HEK293 (cell line): ENCODE data around the gene HMX2.

Experiments
- CTCF ChIA-PET: fragments of 350-600 bp; formaldehyde crosslinking; extraction: SDS; loops from one replicate; lab custom pipeline; 2021; ENCODE audit warnings: antibody characterized with exemption; lab: Yijun Ruan, JAX
- POLR2A ChIA-PET: fragments of 300-600 bp; formaldehyde crosslinking; extraction: SDS; loops from one replicate; lab custom pipeline; 2020; ENCODE audit warnings: antibody characterized with exemption, inconsistent platforms; lab: Yijun Ruan, JAX
- H3K27ac ChIP-seq: fragments of 200-500 bp; sonication (Bioruptor generic); 2 replicates; pipeline ENCODE4 v1.5.1; 2014; ENCODE audit warnings: low read depth, low read length, control low read depth, inconsistent platforms; ENCODE audit errors: extremely low read depth
- H3K36me3 ChIP-seq, 2 experiments: fragments of 200-500 bp in 1 of 2; sonication (Bioruptor generic) in 1 of 2; 1 replicate in 1 of 2; 2 replicates in 1 of 2; pipeline ENCODE4 v1.5.1; 2014 to 2017; ENCODE audit warnings: inconsistent platforms in 2 of 2, low read length in 2 of 2; ENCODE audit not compliant: control insufficient read depth in 2 of 2, insufficient read depth in 1 of 2
- H3K4me1 ChIP-seq: fragments of 200-500 bp; sonication (Bioruptor generic); 2 replicates; pipeline ENCODE4 v1.5.1; 2014; ENCODE audit warnings: mild to moderate bottlenecking, low read length, inconsistent platforms; ENCODE audit not compliant: control insufficient read depth, insufficient read depth
- H3K4me3 ChIP-seq: 2 replicates; pipeline ENCODE4 v1.5.1; 2011; ENCODE audit warnings: low read depth, mild to moderate bottlenecking, control low read depth, low read length, moderate library complexity
- H3K9me3 ChIP-seq: fragments of 200-500 bp; sonication (Bioruptor generic); 2 replicates; pipeline ENCODE4 v1.5.1; 2014; ENCODE audit warnings: low read depth, low read length, inconsistent platforms; ENCODE audit not compliant: control insufficient read depth, insufficient read depth
- GLI2 ChIP-seq: fragments of 450-650 bp; formaldehyde crosslinking; IDR thresholded peaks from 2 replicates; pipeline ENCODE4; 2017; ENCODE audit warnings: missing biosample characterization, missing genetic modification characterization, low read depth, borderline replicate concordance
- HOXD13 ChIP-seq: sonication (generic); formaldehyde crosslinking; IDR thresholded peaks from 2 replicates; pipeline ENCODE4 v1.8.0; 2022; ENCODE audit warnings: missing genetic modification reagents, borderline replicate concordance
- KLF1 ChIP-seq: fragments of 450-650 bp; formaldehyde crosslinking; IDR thresholded peaks from 2 replicates; pipeline ENCODE4 v1.5.1; 2016; ENCODE audit warnings: missing biosample characterization, missing genetic modification characterization
- KLF17 ChIP-seq: fragments of 450-650 bp; formaldehyde crosslinking; IDR thresholded peaks from 2 replicates; pipeline ENCODE4 v1.5.1; 2016; ENCODE audit warnings: missing biosample characterization, missing genetic modification characterization
- REST ChIP-seq: fragments of 450-650 bp; formaldehyde crosslinking; IDR thresholded peaks from 2 replicates; pipeline ENCODE4 v1.5.1; 2016; ENCODE audit warnings: missing biosample characterization, missing genetic modification characterization
- ZBTB21 ChIP-seq: fragments of 450-650 bp; formaldehyde crosslinking; IDR thresholded peaks from 2 replicates; pipeline ENCODE4 v1.5.1; 2017; ENCODE audit warnings: missing biosample characterization, missing genetic modification characterization
- ZNF169 ChIP-seq: fragments of 450-650 bp; formaldehyde crosslinking; IDR thresholded peaks from 2 replicates; pipeline ENCODE4 v1.5.1; 2016; ENCODE audit warnings: missing biosample characterization, missing genetic modification characterization
- ZNF2 ChIP-seq: fragments of 450-650 bp; formaldehyde crosslinking; IDR thresholded peaks from 2 replicates; pipeline ENCODE4 v1.5.1; 2016; ENCODE audit warnings: missing biosample characterization, missing genetic modification characterization
- ZNF223 ChIP-seq: fragments of 450-650 bp; formaldehyde crosslinking; IDR thresholded peaks from 2 replicates; pipeline ENCODE4 v1.5.1; 2016; ENCODE audit warnings: missing biosample characterization, missing genetic modification characterization
- ZNF335 ChIP-seq: fragments of 450-650 bp; formaldehyde crosslinking; conservative IDR thresholded peaks from 2 replicates; pipeline ENCODE4 v1.5.1; 2016; ENCODE audit warnings: missing biosample characterization, missing genetic modification characterization
- ZNF341 ChIP-seq: fragments of 450-650 bp; formaldehyde crosslinking; IDR thresholded peaks from 2 replicates; pipeline ENCODE4; 2016; ENCODE audit warnings: low read depth, missing biosample characterization, missing genetic modification characterization
- ZNF558 ChIP-seq: fragments of 450-650 bp; formaldehyde crosslinking; IDR thresholded peaks from 2 replicates; pipeline ENCODE4 v1.5.1; 2016; ENCODE audit warnings: missing biosample characterization, missing genetic modification characterization
- ZNF621 ChIP-seq: fragments of 450-650 bp; formaldehyde crosslinking; IDR thresholded peaks from 2 replicates; pipeline ENCODE4 v1.5.1; 2017; ENCODE audit warnings: missing biosample characterization, missing genetic modification characterization
- ZNF624 ChIP-seq: fragments of 450-650 bp; formaldehyde crosslinking; IDR thresholded peaks from 2 replicates; pipeline ENCODE4 v1.5.1; 2017; ENCODE audit warnings: missing biosample characterization, missing genetic modification characterization
- ZNF629 ChIP-seq: fragments of 450-650 bp; formaldehyde crosslinking; IDR thresholded peaks from 2 replicates; pipeline ENCODE4 v1.5.1; 2017; ENCODE audit warnings: missing biosample characterization, missing genetic modification characterization
- ZNF776 ChIP-seq: fragments of 450-650 bp; formaldehyde crosslinking; IDR thresholded peaks from 2 replicates; pipeline ENCODE4 v1.5.0; 2017; ENCODE audit warnings: missing biosample characterization, missing genetic modification characterization, borderline replicate concordance
- ZXDB ChIP-seq: fragments of 450-650 bp; formaldehyde crosslinking; IDR thresholded peaks from 2 replicates; pipeline ENCODE4 v1.5.1; 2016; ENCODE audit warnings: missing biosample characterization, missing genetic modification characterization
- TF ChIP-seq, protein P1 (sequence below): fragments of 450-650 bp; formaldehyde crosslinking; IDR thresholded peaks from 2 replicates; pipeline ENCODE4 v1.5.1; 2016; ENCODE audit warnings: missing biosample characterization, missing genetic modification characterization
- TF ChIP-seq, protein P2 (sequence below): fragments of 450-650 bp; formaldehyde crosslinking; optimal IDR thresholded peaks from 2 replicates; pipeline ENCODE3; 2016; ENCODE audit warnings: missing biosample characterization, mild to moderate bottlenecking, missing genetic modification characterization
- TF ChIP-seq, protein P3 (sequence below): fragments of 450-650 bp; formaldehyde crosslinking; IDR thresholded peaks from 2 replicates; pipeline ENCODE4 v1.5.1; 2017; ENCODE audit warnings: missing biosample characterization, missing genetic modification characterization
- TF ChIP-seq, protein P4 (sequence below): fragments of 450-650 bp; formaldehyde crosslinking; IDR thresholded peaks from 2 replicates; pipeline ENCODE4 v1.5.1; 2016; ENCODE audit warnings: missing biosample characterization, missing genetic modification characterization
- TF ChIP-seq, protein P5 (sequence below): fragments of 450-650 bp; formaldehyde crosslinking; IDR thresholded peaks from 2 replicates; pipeline ENCODE4 v1.5.1; 2016; ENCODE audit warnings: missing biosample characterization, missing genetic modification characterization
- TF ChIP-seq, protein P6 (sequence below): fragments of 450-650 bp; formaldehyde crosslinking; IDR thresholded peaks from 2 replicates; pipeline ENCODE4 v1.5.1; 2016; ENCODE audit warnings: missing biosample characterization, missing genetic modification characterization

Gene HMX2

DNA sequence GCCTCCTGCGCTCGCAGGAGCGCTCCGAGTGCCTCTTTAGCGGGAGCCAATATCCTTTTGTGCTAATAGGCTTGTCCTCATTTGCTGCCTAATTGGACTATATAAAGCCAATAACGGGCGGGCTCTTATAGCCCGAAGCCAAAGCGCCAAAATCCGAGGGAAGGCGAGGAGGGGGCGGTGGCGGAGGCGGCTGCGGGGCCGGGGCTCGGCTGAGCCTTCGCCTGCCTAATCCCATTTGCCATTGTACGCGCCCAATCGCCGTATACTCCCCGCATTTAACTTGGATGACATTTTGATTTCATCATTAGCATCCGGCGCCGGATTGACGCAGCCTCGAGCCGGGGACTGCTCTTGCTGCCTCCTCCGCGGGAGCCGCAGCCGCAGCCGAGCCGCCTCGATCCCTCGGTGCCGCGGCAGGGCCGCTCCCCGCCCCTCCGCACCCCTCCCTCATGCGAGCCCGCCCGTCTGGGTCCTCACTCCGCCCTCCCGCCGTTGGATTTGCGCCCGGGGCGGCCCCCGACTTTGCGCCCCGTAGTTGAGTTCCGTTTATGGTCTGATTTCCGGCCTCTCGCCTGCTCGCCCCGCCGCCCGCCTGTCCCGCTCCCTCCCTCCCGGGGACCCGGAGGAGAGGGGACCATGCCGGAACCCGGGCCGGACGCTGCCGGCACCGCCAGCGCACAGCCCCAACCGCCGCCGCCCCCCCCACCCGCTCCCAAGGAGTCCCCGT lies 12.4 kb upstream of the HMX2 start, which contains the start of gene HMX3:
HMX3 (plus strand) TSS at position 556 of the 727 bp plus-strand sequence; CDS start at position 637, 81 bp downstream.
- Histone ChIP-seq H3K27ac (peak within 1 kb of the TSS; percentile 25; the same call in 1 of the 2 replicates), H3K36me3 (no peaks in the 10 kb centered on the region), H3K4me3 (peak within 1 kb of the TSS; percentile 51), H3K4me1 (no peaks in the 10 kb centered on the region), H3K9me3 (no peaks in the 10 kb centered on the region)
- ChIA-PET POLR2A (no interaction called here), CTCF (interaction anchor here (2.8 kb wide), 1 partner anchor 244 kb away, joined by 16 read pairs; no protein-coding TSS in a partner anchor)
- no peak for TF ChIP-seq ZNF2 (tag by site-specific recombination)
- TF ChIP-seq REST, result no peak
- TF ChIP-seq, protein P1, sequence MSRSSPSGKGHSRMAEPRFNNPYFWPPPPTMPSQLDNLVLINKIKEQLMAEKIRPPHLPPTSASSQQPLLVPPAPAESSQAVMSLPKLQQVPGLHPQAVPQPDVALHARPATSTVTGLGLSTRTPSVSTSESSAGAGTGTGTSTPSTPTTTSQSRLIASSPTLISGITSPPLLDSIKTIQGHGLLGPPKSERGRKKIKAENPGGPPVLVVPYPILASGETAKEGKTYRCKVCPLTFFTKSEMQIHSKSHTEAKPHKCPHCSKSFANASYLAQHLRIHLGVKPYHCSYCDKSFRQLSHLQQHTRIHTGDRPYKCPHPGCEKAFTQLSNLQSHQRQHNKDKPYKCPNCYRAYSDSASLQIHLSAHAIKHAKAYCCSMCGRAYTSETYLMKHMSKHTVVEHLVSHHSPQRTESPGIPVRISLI (tag by site-specific recombination), result no peak
- no peak for TF ChIP-seq ZBTB21 (tag by site-specific recombination)
- peak; percentile 80 for TF ChIP-seq KLF1 (tag by site-specific recombination)
- TF ChIP-seq ZNF223 (tag by site-specific recombination), result no peak
- TF ChIP-seq, protein P2, sequence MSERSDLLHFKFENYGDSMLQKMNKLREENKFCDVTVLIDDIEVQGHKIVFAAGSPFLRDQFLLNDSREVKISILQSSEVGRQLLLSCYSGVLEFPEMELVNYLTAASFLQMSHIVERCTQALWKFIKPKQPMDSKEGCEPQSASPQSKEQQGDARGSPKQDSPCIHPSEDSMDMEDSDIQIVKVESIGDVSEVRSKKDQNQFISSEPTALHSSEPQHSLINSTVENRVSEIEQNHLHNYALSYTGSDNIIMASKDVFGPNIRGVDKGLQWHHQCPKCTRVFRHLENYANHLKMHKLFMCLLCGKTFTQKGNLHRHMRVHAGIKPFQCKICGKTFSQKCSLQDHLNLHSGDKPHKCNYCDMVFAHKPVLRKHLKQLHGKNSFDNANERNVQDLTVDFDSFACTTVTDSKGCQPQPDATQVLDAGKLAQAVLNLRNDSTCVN (tag by site-specific recombination), result peak; percentile 71
- TF ChIP-seq ZNF629 (tag by site-specific recombination), result no peak
- no peak for TF ChIP-seq GLI2 (tag by site-specific recombination)
- TF ChIP-seq, protein P3, sequence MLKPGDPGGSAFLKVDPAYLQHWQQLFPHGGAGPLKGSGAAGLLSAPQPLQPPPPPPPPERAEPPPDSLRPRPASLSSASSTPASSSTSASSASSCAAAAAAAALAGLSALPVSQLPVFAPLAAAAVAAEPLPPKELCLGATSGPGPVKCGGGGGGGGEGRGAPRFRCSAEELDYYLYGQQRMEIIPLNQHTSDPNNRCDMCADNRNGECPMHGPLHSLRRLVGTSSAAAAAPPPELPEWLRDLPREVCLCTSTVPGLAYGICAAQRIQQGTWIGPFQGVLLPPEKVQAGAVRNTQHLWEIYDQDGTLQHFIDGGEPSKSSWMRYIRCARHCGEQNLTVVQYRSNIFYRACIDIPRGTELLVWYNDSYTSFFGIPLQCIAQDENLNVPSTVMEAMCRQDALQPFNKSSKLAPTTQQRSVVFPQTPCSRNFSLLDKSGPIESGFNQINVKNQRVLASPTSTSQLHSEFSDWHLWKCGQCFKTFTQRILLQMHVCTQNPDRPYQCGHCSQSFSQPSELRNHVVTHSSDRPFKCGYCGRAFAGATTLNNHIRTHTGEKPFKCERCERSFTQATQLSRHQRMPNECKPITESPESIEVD (tag by site-specific recombination), result no peak
- TF ChIP-seq, protein P4, sequence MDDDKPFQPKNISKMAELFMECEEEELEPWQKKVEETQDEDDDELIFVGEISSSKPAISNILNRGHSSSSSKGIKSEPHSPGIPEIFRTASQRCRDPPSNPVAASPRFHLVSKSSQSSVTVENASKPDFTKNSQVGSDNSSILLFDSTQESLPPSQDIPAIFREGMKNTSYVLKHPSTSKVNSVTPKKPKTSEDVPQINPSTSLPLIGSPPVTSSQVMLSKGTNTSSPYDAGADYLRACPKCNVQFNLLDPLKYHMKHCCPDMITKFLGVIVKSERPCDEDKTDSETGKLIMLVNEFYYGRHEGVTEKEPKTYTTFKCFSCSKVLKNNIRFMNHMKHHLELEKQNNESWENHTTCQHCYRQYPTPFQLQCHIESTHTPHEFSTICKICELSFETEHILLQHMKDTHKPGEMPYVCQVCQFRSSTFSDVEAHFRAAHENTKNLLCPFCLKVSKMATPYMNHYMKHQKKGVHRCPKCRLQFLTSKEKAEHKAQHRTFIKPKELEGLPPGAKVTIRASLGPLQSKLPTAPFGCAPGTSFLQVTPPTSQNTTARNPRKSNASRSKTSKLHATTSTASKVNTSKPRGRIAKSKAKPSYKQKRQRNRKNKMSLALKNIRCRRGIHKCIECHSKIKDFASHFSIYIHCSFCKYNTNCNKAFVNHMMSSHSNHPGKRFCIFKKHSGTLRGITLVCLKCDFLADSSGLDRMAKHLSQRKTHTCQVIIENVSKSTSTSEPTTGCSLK (tag by site-specific recombination), result no peak
- no peak for TF ChIP-seq ZNF558 (tag by site-specific recombination)
- TF ChIP-seq HOXD13, result no peak
- TF ChIP-seq ZXDB (tag by site-specific recombination), result peak; percentile 9; the same call in 1 of the 2 replicates
- TF ChIP-seq ZNF341 (tag by site-specific recombination), result no peak
- TF ChIP-seq, protein P5, sequence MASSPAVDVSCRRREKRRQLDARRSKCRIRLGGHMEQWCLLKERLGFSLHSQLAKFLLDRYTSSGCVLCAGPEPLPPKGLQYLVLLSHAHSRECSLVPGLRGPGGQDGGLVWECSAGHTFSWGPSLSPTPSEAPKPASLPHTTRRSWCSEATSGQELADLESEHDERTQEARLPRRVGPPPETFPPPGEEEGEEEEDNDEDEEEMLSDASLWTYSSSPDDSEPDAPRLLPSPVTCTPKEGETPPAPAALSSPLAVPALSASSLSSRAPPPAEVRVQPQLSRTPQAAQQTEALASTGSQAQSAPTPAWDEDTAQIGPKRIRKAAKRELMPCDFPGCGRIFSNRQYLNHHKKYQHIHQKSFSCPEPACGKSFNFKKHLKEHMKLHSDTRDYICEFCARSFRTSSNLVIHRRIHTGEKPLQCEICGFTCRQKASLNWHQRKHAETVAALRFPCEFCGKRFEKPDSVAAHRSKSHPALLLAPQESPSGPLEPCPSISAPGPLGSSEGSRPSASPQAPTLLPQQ (tag by site-specific recombination), result 0 out of 2 replicates have a peak, but pooled peaks have one; percentile 19
- peak; percentile 93 for TF ChIP-seq ZNF335 (tag by site-specific recombination)
- TF ChIP-seq, protein P6, sequence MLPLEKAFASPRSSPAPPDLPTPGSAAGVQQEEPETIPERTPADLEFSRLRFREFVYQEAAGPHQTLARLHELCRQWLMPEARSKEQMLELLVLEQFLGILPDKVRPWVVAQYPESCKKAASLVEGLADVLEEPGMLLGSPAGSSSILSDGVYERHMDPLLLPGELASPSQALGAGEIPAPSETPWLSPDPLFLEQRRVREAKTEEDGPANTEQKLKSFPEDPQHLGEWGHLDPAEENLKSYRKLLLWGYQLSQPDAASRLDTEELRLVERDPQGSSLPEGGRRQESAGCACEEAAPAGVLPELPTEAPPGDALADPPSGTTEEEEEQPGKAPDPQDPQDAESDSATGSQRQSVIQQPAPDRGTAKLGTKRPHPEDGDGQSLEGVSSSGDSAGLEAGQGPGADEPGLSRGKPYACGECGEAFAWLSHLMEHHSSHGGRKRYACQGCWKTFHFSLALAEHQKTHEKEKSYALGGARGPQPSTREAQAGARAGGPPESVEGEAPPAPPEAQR (tag by site-specific recombination), result no peak
- no peak for TF ChIP-seq ZNF624 (tag by site-specific recombination)
- TF ChIP-seq ZNF776, result no peak
- no peak; the same call in 1 of the 2 replicates for TF ChIP-seq KLF17 (tag by site-specific recombination)
- no peak for TF ChIP-seq ZNF169 (tag by site-specific recombination)
- no peak for TF ChIP-seq ZNF621
